Astrocyte (in vitro differentiated cells and primary cell): ENCODE measurements around the gene TPGS2.

Source experiments
- CTCF ChIP-seq: IDR thresholded peaks from 2 replicates; pipeline ENCODE4 v1.5.1; 2011; ENCODE audit warnings: low read depth, mild to moderate bottlenecking, inconsistent platforms, low read length, moderate library complexity; ENCODE audit not compliant: insufficient read depth
- EZH2 ChIP-seq: IDR thresholded peaks from 2 replicates; pipeline ENCODE4 v1.6.1; 2012; ENCODE audit warnings: mild to moderate bottlenecking, low read length, inconsistent platforms; ENCODE audit not compliant: insufficient read depth

GRCh38 chr18:36828630-36829361, at the start of gene TPGS2, which contains the start of gene KIAA1328:
- peak; percentile 18 for TF ChIP-seq CTCF
- no peak for TF ChIP-seq EZH2
